HG03066 (cell line): ENCODE results near the gene CTIF.

ENCODE experiments used
- ATAC-seq: cut with Tn5 transposase; IDR thresholded peaks from one replicate; pipeline ENCODE4 v1.9.1; 2021; ENCODE audit warnings: low read depth; ENCODE audit not compliant: unreplicated experiment

CTIF gene

DNA sequence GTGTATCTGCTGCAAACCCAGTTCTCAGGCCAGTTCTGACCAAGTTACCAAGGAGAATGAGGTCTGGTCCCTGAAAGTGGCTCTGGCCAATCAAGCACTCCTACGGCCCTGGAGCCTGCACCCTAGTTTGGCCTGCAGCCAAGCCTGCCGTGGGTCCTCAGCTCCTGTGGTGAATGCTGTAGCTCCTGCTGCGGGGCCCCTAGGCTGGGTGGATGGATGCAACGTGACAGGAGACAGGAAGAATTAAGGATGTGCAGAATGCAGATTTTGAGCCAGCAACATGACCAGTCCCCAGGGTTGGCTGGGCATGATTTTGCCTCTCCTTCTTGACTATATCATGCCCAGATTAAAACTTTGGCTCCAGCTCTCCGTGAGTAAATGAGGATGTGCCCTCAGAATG, 314.8 kb downstream of the CTIF start:
- no peak for ATAC-seq

DNA sequence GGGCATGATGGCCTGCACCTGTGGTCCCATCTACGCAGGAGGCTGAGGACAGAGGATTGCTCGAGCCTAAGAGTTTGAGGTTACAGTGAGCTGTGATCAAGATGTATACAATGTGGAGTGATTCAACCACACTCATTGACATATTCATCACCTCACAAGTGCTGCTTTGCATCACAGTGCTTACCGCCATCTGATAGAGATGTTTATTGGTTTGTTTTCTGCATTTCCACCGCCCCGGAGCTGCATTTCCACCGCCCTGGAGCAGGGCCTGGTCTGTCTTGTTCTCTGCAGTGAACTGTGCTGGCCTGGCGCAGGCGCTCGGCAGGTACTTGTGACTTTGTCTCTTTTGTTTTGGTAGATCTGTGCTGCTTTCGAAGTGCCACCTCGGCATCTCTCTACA, 315.9 kb downstream of the CTIF start:
- ATAC-seq, result no peak

DNA sequence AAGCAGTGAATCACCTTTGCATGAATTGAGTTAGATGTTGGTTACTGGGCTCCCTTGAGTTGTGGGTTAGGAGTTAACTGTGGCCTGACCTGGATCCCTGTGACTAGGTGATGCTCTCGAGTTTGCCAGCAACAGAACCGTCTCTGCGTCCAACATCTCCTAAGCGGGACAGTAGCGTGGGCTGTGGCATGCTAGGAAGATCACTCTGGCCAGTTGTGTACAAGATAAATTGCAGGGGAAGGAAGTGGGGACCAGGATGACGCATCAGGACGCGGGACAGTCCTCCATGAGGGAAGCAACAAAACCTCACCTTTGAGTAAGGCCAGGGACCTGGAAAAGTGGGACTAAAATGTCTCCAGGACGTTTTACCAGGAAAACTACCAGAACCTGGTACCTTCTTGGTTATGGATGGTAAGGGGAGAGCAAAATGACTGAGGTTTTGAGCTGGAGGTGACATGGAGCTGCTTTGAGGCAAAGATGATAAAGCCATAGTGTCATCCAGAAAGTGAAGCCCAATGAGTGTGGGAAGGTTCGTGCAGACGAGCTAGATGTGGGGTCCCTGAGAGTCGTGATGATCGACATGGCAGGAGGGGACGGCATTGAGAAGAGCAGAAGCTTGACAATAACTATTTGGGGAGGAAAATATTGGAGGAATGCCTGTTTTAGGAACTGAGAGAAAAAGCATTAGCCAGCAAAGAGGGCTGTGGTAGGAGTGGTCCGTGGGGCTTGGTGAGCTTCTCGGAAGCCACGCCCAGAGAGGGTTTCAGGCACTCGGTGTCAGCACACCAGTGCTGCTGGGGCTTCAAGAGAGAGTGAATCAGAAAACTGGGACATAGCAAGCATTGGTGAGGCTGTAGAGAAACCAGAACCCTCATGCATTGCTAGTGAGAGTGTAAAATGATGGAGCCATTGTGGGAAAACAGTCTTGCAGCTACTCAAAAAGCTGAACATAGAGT, 316.9 kb downstream of the CTIF start:
- no peak for ATAC-seq

DNA sequence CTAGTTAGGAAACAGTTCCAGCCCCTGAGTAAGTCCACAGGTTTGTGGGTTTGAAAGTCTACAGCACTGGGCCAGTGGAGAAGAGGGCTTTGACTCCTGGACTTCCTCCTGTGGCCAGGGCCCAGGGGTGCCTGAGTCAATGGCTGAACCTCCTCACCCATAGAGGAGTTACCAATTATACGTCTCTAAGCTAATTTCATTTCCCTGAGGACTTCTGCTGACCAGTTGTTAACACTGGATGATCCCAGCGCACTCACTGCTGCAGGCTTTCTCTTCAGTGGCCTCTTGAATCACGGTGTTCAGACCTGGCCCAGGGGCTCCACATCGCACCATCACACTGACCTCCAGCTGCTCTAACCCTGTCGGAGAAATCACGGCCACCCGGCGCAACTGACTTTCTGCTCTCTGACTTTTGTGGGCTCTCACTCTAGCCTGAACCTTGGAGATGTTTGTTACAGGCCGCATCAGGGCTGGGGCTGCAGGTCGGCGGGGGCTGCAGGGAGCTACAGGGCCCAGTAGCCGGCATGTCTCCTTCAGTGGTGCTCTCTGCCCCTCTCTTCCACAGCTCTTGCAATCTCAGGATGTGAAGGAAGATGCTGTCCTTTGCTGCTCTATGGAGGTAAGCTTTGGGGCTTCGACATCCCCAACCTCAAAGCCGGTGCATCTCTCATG, 318.3 kb downstream of the CTIF start:
- no peak for ATAC-seq

DNA sequence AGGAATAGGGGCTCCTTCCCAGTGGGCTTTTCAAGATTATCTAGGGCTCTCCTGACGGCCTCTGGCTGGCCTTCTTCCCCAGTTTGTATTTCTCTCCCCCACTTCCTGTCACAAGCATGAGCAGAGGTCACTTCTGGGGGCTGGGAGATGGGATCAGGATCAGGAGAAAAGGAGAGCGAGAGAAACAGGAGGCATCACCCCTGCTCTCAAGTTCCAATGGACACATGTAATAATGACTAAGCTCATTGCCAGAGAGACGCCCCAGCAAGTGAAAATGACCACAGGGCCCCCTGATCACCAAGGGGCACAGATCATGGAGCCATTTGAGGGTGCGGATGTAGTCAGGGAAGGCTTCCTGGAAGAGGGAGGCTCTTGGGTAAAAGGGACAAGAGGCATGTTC, 319.8 kb downstream of the CTIF start:
- ATAC-seq, result no peak

DNA sequence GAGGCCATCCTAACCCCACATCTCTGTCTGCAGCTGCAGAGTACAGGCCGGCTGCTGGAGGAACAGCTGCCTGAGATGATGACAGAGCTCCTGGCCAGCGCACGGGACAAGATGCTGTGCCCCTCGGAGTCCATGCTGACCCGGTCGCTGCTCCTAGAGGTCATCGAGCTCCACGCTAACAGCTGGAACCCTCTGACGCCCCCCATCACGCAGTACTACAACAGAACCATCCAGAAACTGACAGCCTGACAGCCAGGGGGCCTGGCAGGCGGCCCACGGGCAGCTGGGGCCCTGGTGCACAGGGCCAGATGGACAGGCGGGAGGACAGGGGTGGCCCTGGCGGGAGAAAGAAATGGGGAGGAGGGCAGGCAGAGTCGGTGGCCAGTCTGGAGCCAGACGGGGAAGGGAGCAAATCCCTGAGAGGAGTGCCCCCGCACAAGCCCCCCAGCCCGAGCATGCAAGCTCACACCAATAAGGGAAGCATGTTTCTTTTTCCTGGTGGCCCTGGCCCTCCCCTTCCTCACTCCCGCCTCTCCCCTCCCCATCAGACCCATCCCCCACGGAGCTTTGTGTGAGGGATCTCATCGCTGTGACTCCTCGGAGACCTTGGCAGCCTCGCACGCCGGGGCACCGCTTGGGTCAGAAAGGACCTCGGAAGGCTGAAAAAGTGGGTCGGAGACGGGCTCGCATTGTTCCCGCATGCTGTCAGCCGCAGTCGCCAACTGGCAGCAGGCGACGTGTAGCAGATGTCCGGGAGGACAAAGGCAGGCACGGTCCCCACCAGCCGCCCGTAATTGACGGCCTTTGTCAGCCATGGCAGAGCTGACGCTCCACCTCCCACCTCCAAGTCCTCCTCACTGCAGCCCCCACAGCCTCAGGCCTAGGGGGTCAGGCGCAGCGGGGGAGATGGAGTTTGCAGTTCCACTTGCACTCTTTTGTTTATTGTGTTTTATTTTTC, 320.8 kb downstream of the CTIF start:
- no peak for ATAC-seq

DNA sequence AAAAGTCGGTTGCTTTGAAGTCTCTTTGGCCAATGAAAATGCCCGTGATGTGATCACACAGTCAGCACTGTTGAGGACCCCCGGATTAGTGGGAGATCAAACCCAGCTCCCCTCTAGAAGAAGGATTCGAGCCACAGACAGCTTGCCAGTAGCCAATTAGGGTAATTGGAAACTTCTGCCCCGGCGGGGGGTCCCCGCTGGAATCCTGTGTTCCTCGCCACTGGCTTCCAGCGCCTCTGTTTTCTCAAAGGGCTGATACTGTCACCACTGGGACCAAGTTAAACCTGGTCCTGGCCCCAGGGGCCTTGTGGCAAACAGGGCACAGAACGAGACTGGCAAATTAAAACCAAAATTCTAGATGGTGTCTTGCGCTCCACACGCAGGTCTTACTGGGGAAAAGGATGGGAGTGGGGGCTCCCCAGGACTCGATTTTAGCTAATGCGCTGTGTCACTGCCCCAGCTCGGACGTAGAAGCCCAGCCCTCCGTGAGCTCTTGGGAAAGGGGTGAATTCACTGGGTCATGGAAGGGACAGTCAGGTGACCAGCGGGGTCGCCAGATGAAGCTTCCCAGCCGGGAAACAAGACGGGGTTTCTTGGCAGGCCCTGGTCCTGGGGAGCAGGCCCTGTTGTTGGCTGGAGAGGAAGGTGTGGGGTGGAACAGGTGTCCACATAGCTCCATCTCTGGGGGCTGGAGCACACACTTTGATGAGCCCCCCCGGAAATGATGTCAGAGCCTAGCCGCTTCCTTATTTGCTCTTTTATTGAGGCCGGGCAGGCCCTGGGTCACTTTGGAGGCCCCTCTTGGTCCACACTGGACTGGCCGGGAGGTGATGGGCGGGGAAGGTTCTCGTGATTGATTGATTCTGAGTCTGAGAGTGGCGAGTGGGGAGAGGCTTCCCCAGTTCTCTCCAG, 321.7 kb downstream of the CTIF start:
- ATAC-seq, result no peak

DNA sequence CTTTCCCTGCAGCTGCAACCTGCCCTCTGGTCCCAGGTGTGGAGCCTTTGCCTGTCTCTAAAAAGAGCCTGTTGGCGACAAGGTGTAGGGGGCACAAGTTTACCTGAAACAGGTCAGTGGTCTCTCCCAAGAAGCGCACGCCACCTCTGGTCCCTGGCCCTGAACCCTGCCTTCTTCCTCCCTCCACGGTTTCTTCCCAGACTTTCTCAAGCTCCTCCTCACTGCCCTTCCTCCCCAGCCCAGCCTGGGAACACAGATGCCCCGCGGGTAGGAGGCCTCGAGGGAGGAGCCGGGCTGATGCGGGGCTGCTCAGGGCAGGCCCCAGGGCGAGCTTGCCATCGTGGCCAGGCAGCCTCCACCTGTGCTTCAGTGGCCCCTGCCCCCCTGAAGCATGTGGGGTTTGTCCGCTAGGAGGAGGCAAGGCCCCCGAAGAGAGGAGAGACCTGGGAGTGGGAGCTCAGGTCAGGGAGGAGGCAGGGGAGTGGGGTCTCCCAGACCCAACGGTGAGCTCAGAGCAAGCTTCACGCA, 322.4 kb downstream of the CTIF start:
- ATAC-seq, result no peak

DNA sequence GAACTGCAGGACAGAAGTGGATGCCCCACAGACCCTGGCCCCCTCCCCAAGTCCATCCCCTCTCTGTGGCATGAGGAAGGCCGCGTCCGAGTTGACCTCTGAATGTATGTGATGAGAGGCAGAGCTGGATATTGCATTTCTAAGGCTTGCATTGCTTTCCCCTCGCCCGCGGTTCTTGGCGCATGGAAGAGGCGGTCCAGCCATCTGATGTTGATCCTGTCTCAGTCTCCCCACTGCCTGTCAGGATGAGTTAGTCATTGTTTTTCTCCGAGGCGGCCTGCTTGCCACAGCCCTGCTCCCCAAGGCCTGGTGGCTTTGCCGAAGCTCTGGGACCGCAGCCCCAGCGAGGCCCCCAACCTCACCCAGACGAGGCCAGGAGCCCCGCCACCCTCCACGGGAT, 323.3 kb downstream of the CTIF start:
- no peak for ATAC-seq

DNA sequence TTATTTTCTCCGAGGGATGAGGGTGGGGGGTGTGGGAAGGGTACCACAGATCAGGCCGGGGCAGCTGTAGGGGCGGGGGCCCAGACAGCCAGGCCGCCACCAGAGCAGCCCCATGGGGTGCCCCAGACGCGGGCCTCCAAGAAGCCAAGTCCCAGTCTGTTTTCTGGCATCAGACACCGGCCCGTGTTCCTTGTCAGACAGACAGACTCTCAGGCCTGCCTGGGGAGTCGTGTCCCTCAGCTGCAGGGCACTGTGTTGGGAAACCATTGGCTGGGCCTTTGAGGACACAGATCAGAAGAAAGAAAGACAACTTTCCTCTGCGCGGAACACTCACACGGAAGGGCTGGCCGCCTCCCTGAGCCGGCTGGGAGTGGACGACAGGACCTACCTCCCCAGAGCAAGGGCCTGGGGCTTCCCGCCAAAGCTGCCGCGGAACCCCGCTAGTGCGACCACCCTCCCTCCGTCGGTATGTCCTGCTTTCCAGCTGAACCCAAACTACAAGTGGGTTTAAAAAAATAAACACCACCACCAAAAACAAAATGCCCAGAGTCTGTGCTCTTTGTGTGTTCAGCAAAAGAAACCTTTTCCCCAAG, 323.9 kb downstream of the CTIF start:
- ATAC-seq, result no peak

DNA sequence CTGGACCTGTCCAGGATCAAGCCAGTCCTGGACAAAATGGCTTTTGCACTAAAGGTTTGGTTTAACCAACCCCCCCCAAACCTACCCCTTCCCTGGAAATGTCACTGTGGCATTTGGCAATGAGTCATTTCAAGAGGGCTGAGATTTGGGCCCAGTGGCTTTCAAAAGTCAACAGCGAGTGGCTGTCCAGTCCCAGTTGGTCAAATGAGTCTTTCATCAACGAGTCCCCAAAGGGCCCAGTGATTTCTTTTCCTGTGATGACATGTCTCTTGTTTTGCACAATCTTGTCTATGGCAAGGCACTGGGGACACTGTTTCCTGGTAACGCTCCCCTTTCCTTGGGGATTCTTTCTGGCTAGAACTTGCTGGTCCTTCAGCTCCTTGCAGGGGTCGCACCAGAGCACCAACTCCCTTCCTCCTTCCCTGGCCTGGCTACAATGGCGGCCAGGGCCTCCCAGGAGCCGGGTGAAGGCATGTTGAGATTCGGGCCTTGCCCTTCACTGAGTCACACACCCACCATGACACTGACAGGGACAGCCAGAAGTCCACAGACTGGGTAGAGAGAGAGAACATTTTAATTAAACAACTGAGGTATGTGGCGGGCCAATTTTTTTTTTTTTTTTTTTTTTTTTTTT, 324.7 kb downstream of the CTIF start:
- ATAC-seq, result no peak

DNA sequence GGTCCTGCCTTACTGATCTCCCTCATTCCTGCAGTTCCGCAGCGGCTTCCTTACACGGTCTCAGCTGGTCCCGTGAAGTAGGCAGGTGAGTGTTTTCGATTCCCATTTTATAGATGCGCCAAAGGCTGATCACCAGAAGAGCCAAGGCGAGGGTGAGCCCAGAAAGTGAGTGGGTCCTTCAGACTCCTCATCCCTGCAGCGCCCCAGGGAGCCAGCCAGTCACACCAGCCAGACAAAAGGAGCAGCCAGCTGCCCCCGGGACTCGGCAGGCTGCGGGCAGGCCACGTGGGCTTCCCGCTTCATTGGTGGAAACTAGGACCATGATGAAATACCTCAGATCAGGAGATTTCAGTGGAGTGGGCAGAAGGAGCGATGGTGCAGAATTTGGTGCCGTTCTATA, 326.0 kb downstream of the CTIF start:
- no peak for ATAC-seq

DNA sequence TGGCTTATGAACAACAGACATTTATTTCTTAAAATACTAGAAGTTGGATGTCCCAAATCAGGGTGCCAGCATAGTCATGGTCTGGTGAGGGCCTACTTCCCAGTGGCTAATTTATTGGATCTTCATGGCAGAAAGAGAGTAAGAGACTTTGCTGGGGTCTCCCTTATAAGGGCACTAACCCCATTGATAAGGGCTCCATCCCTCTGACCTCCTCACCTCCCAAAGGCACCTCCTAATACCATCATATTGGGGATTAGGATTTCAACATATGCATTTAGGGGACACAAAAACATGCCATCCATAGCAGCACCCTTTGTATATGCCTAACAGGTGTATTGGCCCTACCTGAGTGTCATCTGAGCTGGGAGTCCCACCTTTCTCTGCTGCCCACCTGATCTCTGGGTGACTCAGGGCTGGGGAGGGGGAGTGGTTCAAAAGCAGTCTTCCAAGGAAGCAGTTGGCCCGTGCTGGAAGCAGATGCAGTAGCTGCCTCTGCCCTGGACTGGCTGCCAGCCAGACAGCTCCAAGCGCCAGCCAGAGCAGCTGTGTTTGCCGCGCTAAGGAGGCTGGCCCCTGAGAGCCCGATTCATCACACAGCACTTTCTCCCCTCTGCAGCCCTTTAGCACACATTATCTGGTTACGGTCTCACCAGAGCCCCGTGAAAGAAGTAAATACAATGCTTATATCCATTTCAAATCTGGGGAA, 327.4 kb downstream of the CTIF start:
- no peak for ATAC-seq

DNA sequence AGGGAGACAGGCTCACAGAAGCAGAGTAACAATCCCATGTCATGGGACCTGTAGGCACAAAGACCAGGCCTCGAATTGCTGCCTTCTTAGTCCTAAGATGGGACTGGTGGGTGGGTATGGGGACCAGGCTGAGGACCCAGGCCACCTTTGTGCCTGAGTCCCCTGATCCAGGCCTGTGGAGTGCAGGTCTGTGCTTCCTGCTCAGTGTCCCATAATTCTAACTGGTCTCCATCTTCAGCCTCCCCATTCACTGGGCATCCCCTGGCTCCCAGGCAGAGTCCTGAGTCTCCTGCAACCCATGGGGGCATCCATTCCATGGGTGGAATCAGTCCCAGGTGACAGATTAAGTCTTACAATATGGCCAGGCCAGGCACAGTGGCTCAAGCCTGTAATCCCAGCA, 328.0 kb downstream of the CTIF start:
- ATAC-seq, result no peak

DNA sequence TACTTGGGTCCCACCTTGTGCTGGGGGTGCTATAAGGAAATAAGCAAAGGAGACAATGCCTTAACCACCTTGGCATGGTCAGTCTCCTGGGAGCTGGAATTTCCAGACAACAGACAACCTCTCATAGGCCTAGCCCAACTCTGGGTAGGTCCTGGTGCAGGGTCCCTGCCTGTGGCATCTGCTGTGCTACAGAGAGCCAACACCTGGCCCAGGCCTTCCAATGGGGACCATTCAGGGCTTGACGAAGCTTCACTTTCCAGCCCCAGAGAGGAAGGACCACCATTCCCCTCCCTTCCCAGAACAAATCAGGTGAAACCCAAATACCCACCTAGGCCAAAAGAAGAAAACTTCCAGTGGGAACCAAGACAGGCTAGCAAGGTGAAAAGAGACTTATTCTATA, 329.1 kb downstream of the CTIF start:
- ATAC-seq, result no peak

DNA sequence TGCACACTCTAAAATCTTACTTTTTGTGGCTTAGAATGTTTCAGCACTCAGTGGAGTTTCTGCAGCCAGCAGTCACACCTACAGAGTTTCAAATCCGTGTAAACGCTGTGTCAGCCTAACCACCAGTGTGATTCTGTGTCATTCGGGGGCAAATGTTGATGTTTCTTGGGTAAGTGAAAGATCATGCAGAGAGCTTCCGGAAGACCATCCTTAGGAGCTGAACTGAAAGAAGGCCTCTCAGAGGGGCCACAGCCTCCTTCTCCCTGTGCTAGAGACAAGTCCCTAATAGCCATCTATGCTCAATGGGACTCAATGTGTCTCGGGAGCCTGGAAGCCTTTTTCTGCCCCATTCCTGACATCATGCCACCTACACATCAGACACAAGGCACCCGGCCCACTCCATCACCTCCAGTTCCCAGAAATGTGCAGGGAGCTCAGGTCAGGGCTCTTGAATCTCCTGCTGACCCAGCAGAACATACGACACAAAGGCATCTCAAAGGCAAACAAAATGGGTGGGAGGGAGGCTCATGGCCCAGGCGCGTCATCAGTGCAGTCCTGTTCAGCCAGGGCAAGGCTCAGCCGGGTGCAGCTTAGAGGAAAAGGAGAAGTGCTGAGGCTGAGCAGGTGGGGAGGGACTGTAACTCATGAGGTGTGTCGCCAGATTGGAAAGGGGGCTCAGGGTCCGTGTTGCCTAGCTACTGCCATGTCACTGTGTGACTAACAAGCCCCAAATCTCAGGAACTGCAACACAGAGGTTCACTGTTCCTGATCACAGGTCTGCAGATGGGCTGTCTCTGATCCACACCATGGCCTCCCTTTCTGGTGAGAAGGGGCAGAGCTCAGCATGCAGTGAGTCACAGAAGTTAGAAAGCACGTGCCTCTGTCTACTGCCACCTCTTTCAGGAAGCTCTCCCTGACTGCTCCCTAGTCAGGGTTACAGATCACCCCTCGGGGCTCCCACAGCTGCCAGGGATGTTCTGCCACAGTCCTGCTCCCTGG, 329.9 kb downstream of the CTIF start:
- peak; percentile 86 for ATAC-seq

DNA sequence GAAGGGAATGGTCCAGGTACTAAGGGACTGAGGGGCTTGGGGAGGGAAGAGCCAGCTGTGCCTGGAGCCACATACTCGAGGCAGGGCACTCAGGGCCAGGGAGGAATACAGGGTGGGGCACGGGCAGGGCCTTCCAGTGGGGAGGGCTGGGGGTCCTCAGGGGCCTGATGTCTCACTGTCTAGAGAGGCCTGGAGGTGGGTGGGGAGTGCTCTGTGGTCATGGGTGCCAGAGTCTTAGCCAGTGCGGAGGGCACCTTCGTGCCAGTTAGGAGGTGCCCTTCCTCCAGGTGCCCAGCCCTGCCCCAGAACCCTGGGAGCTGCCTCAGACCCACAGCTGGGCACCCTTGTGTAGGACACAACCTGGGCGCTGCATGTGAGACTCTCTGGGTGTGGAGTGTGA, 330.8 kb downstream of the CTIF start:
- ATAC-seq, result no peak
